Keratinocyte (primary cell): ENCODE results near the gene GSN. TPM values are rescaled to one million over a fixed set of nuclear protein-coding genes. Genes with fewer than 3 reads are reported as not detected.

ENCODE experiments used
- DNase-seq: peaks from one replicate; pipeline ENCODE4 v3.0.0-alpha.2; 2011; ENCODE audit warnings: low read depth, missing footprints, low spot score
- FAIRE-seq: peaks from 2 replicates; lab custom pipeline; 2011; peaks lifted over from hg19 to GRCh38; lab: Jason Lieb, UNC
- H2AFZ ChIP-seq: 2 replicates; pipeline ENCODE4 v1.6.0; 2012; ENCODE audit warnings: low read length, control low read depth, inconsistent platforms; ENCODE audit not compliant: control insufficient read depth
- H3K27ac ChIP-seq: 2 replicates; pipeline ENCODE4 v1.5.1; 2011; ENCODE audit warnings: low read length; ENCODE audit not compliant: control insufficient read depth, insufficient read depth
- H3K27me3 ChIP-seq: 3 replicates; pipeline ENCODE4 v1.6.0; 2011; ENCODE audit warnings: low read length; ENCODE audit not compliant: control insufficient read depth, insufficient read depth; ENCODE audit errors: extremely low read depth
- H3K36me3 ChIP-seq, 2 experiments: 2 replicates in 1 of 2; 3 replicates in 1 of 2; pipeline ENCODE4 v1.5.1; 2011; ENCODE audit warnings: low read length in 2 of 2, mild to moderate bottlenecking in 1 of 2; ENCODE audit not compliant: control insufficient read depth in 2 of 2, insufficient read depth in 2 of 2; ENCODE audit errors: extremely low read depth in 1 of 2
- H3K4me1 ChIP-seq: 3 replicates; pipeline ENCODE4 v1.5.1; 2011; ENCODE audit warnings: low read length; ENCODE audit not compliant: control insufficient read depth, insufficient read depth; ENCODE audit errors: extremely low read depth
- H3K4me2 ChIP-seq: 3 replicates; pipeline ENCODE4 v1.6.0; 2011; ENCODE audit warnings: low read depth, low read length; ENCODE audit not compliant: control insufficient read depth, insufficient read depth; ENCODE audit errors: extremely low read depth
- H3K4me3 ChIP-seq, 3 experiments: fragments of 200-600 bp in 1 of 3; sonication (generic) in 1 of 3; 2 replicates in 2 of 3; 3 replicates in 1 of 3; pipeline ENCODE4 v1.5.1; 2011 to 2016; ENCODE audit warnings: low read length in 3 of 3, mild to moderate bottlenecking in 3 of 3, control low read depth in 2 of 3, inconsistent platforms in 1 of 3, low read depth in 1 of 3, mixed read lengths in 1 of 3, mixed run types in 1 of 3, moderate library complexity in 1 of 3; ENCODE audit not compliant: control insufficient read depth in 2 of 3, insufficient read depth in 2 of 3; ENCODE audit errors: extremely low read depth in 1 of 3
- H3K79me2 ChIP-seq: 2 replicates; pipeline ENCODE4 v1.6.0; 2012; ENCODE audit warnings: low read length; ENCODE audit not compliant: control insufficient read depth, insufficient read depth
- H3K9ac ChIP-seq: 3 replicates; pipeline ENCODE4 v1.6.0; 2011; ENCODE audit warnings: low read length; ENCODE audit not compliant: control insufficient read depth, insufficient read depth; ENCODE audit errors: extremely low read depth
- H3K9me1 ChIP-seq: 3 replicates; pipeline ENCODE4 v1.6.0; 2011; ENCODE audit warnings: low read length; ENCODE audit not compliant: control insufficient read depth, insufficient read depth; ENCODE audit errors: extremely low read depth
- H3K9me3 ChIP-seq: 2 replicates; pipeline ENCODE4 v1.5.1; 2012; ENCODE audit warnings: low read depth, low read length; ENCODE audit not compliant: control insufficient read depth
- H4K20me1 ChIP-seq: 3 replicates; pipeline ENCODE4 v1.6.0; 2011; ENCODE audit warnings: low read length; ENCODE audit not compliant: control insufficient read depth, insufficient read depth; ENCODE audit errors: extremely low read depth
- EZH2 ChIP-seq: IDR thresholded peaks from one replicate; pipeline ENCODE4 v1.6.1; 2012; ENCODE audit warnings: inconsistent platforms, mild to moderate bottlenecking, low read length, moderate library complexity
- dilution Hi-C: fragments of 300-500 bp; cut with MboI; formaldehyde crosslinking; loops from one replicate; pipeline ENCODE4 v1.7.0; 2020; ENCODE audit warnings: low sequenced_read_pairs; ENCODE audit not compliant: extremely low pct_ligation_motif_present
- polyA plus RNA-seq, 5 experiments: library from polyadenylated mRNA; depleted of rRNA in 3 of 5; stranded (reverse) in 3 of 5; stranded (forward) in 1 of 5; unstranded in 1 of 5; fragments of >200 nt; gene quantifications; 1 replicate in 1 of 5; 2 replicates in 3 of 5; 3 replicates in 1 of 5; pipeline versions ENCODE4 v1.2.1 to v1.2.3, GENCODE V29; 2011 to 2012; ENCODE audit warnings: missing spikeins in 2 of 5, low read depth in 1 of 5, low replicate concordance in 1 of 5
- TF ChIP-seq, protein P1 (sequence below), 3 experiments: IDR thresholded peaks in 1 of 3; conservative IDR thresholded peaks in 1 of 3; optimal IDR thresholded peaks in 1 of 3; 2 replicates in 2 of 3; 3 replicates in 1 of 3; pipeline versions ENCODE3 to v1.5.1; 2011; ENCODE audit warnings: low read length in 3 of 3, mild to moderate bottlenecking in 3 of 3, moderate library complexity in 2 of 3, control low read depth in 1 of 3, inconsistent platforms in 1 of 3; ENCODE audit not compliant: insufficient read depth in 2 of 3; ENCODE audit errors: extremely low read depth in 1 of 3

GSN gene
- polyA plus RNA-seq, 1 donor (not counting 4 experiments of a cell fraction or from before 2014, with no cell fraction given): 166 TPM

- DNase-seq (no peak), FAIRE-seq (no peak)
- Histone ChIP-seq H3K27ac (peak overlapping the region; percentile 82), H3K4me2 (peak overlapping the region; percentile 57), H3K9me1 (no peaks in the 10 kb centered on the region), H3K27me3 (no peaks in the 10 kb centered on the region), H3K4me3 (peak overlapping the region in 2 of 3 experiments; percentile 14 to 47), H2AFZ (no peak overlapping the region), H3K9me3 (no peaks in the 10 kb centered on the region), H3K36me3 (peaks cover 3 to 27% of the 10 kb centered on the region in 2 experiments), H4K20me1 (no peaks in the 10 kb centered on the region), H3K9ac (peak overlapping the region; percentile 34), H3K4me1 (peaks cover 40% of the 10 kb centered on the region), H3K79me2 (peaks cover 31% of the 10 kb centered on the region)
- dilution Hi-C loops: no loop called here
- TF ChIP-seq, protein P1, sequence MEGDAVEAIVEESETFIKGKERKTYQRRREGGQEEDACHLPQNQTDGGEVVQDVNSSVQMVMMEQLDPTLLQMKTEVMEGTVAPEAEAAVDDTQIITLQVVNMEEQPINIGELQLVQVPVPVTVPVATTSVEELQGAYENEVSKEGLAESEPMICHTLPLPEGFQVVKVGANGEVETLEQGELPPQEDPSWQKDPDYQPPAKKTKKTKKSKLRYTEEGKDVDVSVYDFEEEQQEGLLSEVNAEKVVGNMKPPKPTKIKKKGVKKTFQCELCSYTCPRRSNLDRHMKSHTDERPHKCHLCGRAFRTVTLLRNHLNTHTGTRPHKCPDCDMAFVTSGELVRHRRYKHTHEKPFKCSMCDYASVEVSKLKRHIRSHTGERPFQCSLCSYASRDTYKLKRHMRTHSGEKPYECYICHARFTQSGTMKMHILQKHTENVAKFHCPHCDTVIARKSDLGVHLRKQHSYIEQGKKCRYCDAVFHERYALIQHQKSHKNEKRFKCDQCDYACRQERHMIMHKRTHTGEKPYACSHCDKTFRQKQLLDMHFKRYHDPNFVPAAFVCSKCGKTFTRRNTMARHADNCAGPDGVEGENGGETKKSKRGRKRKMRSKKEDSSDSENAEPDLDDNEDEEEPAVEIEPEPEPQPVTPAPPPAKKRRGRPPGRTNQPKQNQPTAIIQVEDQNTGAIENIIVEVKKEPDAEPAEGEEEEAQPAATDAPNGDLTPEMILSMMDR (optimal IDR thresholded peaks at IDR 0.05 in 1 of 3, IDR thresholded peaks at IDR 0.05 in 1 of 3, conservative IDR thresholded peaks at IDR 0.05 in 1 of 3; ENCODE audit: extremely low read depth in 1 of 3, insufficient read depth in 2 of 3, low read length in 3 of 3): no peak
- TF ChIP-seq EZH2: no peak
Measured at GRCh38 chr9:121357011-121357410, 89.0 kb downstream of the GSN start.

DNA sequence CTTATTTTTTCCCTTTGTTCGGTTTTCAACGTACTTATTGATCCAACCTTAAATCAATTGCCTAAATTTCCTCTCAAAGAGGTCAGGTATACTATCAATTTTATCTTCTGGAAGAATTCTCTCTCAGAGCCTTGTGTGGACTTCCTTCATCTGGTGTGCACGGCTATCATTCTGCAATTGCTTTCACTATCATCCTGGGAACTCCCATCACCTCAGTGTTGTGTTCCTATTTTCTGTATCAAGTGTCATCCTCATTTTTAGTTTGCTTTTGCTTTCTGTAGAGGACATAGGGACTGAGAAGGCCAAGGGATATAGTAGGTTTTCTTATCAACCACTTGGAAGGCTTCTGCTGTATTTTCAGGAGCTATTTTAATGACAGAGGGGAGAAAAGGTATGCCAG, 90.8 kb downstream of the GSN start:
- H3K4me2 ChIP-seq: peak overlapping the region; percentile 87
- dilution Hi-C loops: no loop called here
- H3K9ac ChIP-seq: peak overlapping the region; percentile 45

More for the DNA sequence above, 90.8 kb downstream of the GSN start:
- Histone ChIP-seq H3K79me2 (peaks cover 40% of the 10 kb centered on the region), H3K9me1 (no peaks in the 10 kb centered on the region), H2AFZ (peak overlapping the region; percentile 28), H3K4me1 (peaks cover 54% of the 10 kb centered on the region), H3K36me3 (peaks cover 0 to 13% of the 10 kb centered on the region in 2 experiments), H3K27me3 (no peaks in the 10 kb centered on the region), H3K4me3 (peak overlapping the region in 2 of 3 experiments; percentile 30 to 45), H3K9me3 (no peaks in the 10 kb centered on the region), H4K20me1 (no peaks in the 10 kb centered on the region), H3K27ac (peak overlapping the region; percentile 53)
- no peak for DNase-seq
- peak; percentile 65 for FAIRE-seq
- TF ChIP-seq, protein P1 (optimal IDR thresholded peaks at IDR 0.05 in 1 of 3, IDR thresholded peaks at IDR 0.05 in 1 of 3, conservative IDR thresholded peaks at IDR 0.05 in 1 of 3; ENCODE audit: extremely low read depth in 1 of 3, insufficient read depth in 2 of 3, low read length in 3 of 3): no peak
- TF ChIP-seq EZH2: no peak
